Pancreas (tissue), 10 donors: ENCODE data around the gene DNAJB8. TPM values are rescaled to one million over a fixed set of nuclear protein-coding genes. Genes with fewer than 3 reads are reported as not detected.

Experiments
- ATAC-seq, 4 donors: fragments of 200-7000 bp; cut with Tn5 transposase; one replicate each; pipeline versions ENCODE4 v1.8.0 to v1.9.1; 2020; ENCODE audit warnings: mild to moderate bottlenecking in 4 of 4, moderate library complexity in 4 of 4
- DNase-seq, 6 donors: peaks; one replicate each; pipeline ENCODE4 v3.0.0-alpha.2; 2020
- FAIRE-seq: peaks from 2 replicates; lab custom pipeline; 2012; peaks lifted over from hg19 to GRCh38; lab: Jason Lieb, UNC
- H3K27ac ChIP-seq, 4 donors: fragments of 200-600 bp; sonication (generic); 1 replicate in 3 of 4; 2 replicates in 1 of 4; pipeline versions ENCODE4 v1.5.0 to v1.8.0; 2020
- H3K27me3 ChIP-seq, 4 donors: fragments of 200-600 bp; one replicate each; pipeline ENCODE4 v1.8.0; 2021
- H3K36me3 ChIP-seq, 3 donors: fragments of 200-600 bp; sonication (generic) in 1 of 3; one replicate each; pipeline versions ENCODE4 v1.5.0 to v1.8.0; 2020 to 2021
- H3K4me1 ChIP-seq, 3 donors: fragments of 200-600 bp; one replicate each; pipeline ENCODE4 v1.8.0; 2021
- H3K4me3 ChIP-seq, 4 donors: fragments of 200-600 bp; sonication (generic) in 2 of 4; one replicate each; pipeline versions ENCODE4 v1.5.0 to v1.8.0; 2020 to 2021
- H3K9me3 ChIP-seq, 4 donors: fragments of 200-600 bp; one replicate each; pipeline ENCODE4 v1.8.0; 2021
- CTCF ChIP-seq, 4 donors: fragments of 200-600 bp; sonication (generic) in 3 of 4; IDR thresholded peaks; one replicate each; pipeline versions ENCODE4 v1.5.0 to v1.8.0; 2021; ENCODE audit warnings: antibody characterized with exemption in 4 of 4
- WGBS, 2 donors: extraction: QIAGEN DNeasy Blood & Tissue Kit; methylation state at CpG; one replicate each; pipeline ENCODE4 v1.1.7; 2013; 5-methylcytosine and 5-hydroxymethylcytosine counted together
- intact Hi-C, 3 donors: fragments of 100-400 bp; cut with DNase I; formaldehyde crosslinking; loops; one replicate each; pipeline versions ENCODE4 v1.11.1 to v1.14.2; 2022
- polyA plus RNA-seq, 2 donors: library from polyadenylated mRNA; stranded (reverse); fragments of 200-250 nt; gene quantifications; one replicate each; pipeline ENCODE4 v1.2.3, GENCODE V29; 2013
- total RNA-seq, 6 donors: library from RNA; stranded (reverse); fragmentation: NEBNext Ultra II Directional in 4 of 6; extraction: Animal tissue kit (Norgen Biotek cat#: 25700) in 4 of 6; gene quantifications; one replicate each; pipeline versions ENCODE4 v1.2.1 to v1.2.4, GENCODE V29; 2021 to 2023
- donor health status: healthy with polysubstance abuse.
- donor health status: DM: no; HTN: no; CAD: no; lungs with moderate emphysema.
- donor health status: DM: no; HTN: no; CAD: no.
- donor health status: control.
- donor health status: control.
- donor health status: Bipolar disorder and iron deficiency.
- donor health status: DM: yes; HTN: yes; CAD: no.
- donor health status: DM: no; HTN: no; CAD: no.
- donor health status: DM: no; HTN: no; CAD: no.
- donor health status: DM: yes; HTN: yes; CAD: no.

The DNAJB8 gene
- total and polyA plus RNA-seq, 8 donors = not detected

GRCh38 chr3:128429275-128429674 is 37.4 kb downstream of the DNAJB8 start:
- H3K4me1 ChIP-seq = peaks cover 0 to 11% (median 2%) of the 10 kb centered on the region in 3 donors
- no peak for TF ChIP-seq CTCF (IDR thresholded peaks at IDR 0.05)
- H3K36me3 ChIP-seq = no peaks in the 10 kb centered on the region
- no peaks in the 10 kb centered on the region for H3K9me3 ChIP-seq
- no peaks in the 10 kb centered on the region for H3K27me3 ChIP-seq
- no peak overlapping the region for H3K27ac ChIP-seq
- no peak for ATAC-seq
- no peak overlapping the region for H3K4me3 ChIP-seq
- peak in 2 of 6 donors; percentile 48 to 62 for DNase-seq
- WGBS, 2 donors = 93 to 94% methylated on average over 15 of the region's 15 CpGs
- intact Hi-C loops = loop anchor here in 2 of 3 donors (5.0 to 10.0 kb wide), 3 partner anchors 68 to 156 kb away; no protein-coding TSS in a partner anchor
- FAIRE-seq = no peak

GRCh38 chr3:128427872-128428822 is 38.5 kb downstream of the DNAJB8 start:
- intact Hi-C loops = loop anchor here in 2 of 3 donors (5.0 to 10.0 kb wide), 3 partner anchors 69 to 157 kb away; no protein-coding TSS in a partner anchor
- H3K4me1 ChIP-seq = peaks cover 0 to 9% (median 0%) of the 10 kb centered on the region in 3 donors
- DNase-seq (peak in 1 of 6 donors; percentile 50), ATAC-seq (no peak), FAIRE-seq (no peak)
- WGBS, 2 donors = 91 to 93% methylated on average over 19 of the region's 19 CpGs
- TF ChIP-seq CTCF (IDR thresholded peaks at IDR 0.05) = no peak
- no peaks in the 10 kb centered on the region for H3K36me3 ChIP-seq
- no peak overlapping the region for H3K27ac ChIP-seq
- no peaks in the 10 kb centered on the region for H3K27me3 ChIP-seq
- H3K9me3 ChIP-seq = no peaks in the 10 kb centered on the region
- H3K4me3 ChIP-seq = no peak overlapping the region

GRCh38 chr3:128427175-128427857 is 39.4 kb downstream of the DNAJB8 start:
- Histone ChIP-seq H3K27me3 (no peaks in the 10 kb centered on the region), H3K4me1 (peaks cover 0 to 8% (median 0%) of the 10 kb centered on the region in 3 donors), H3K27ac (no peak overlapping the region), H3K4me3 (no peak overlapping the region), H3K9me3 (no peaks in the 10 kb centered on the region), H3K36me3 (no peaks in the 10 kb centered on the region)
- ATAC-seq = no peak
- no peak for FAIRE-seq
- intact Hi-C loops = loop anchor here in 2 of 3 donors (5.0 to 10.0 kb wide), 3 partner anchors 70 to 157 kb away; no protein-coding TSS in a partner anchor
- 88% methylated on average over 15 of the region's 15 CpGs for WGBS, 2 donors
- TF ChIP-seq CTCF (IDR thresholded peaks at IDR 0.05) = no peak
- peak in 1 of 6 donors; percentile 54 for DNase-seq

- no peaks in the 10 kb centered on the region for H3K36me3 ChIP-seq
- H3K9me3 ChIP-seq = no peaks in the 10 kb centered on the region
- peak; percentile 74 to 86 (median 83) for TF ChIP-seq CTCF (IDR thresholded peaks at IDR 0.05)
- no peaks in the 10 kb centered on the region for H3K27me3 ChIP-seq
- ATAC-seq (peak; percentile 95 to 98 (median 98)), FAIRE-seq (no peak), DNase-seq (peak; percentile 54 to 90 (median 71))
- peaks cover 0 to 8% (median 0%) of the 10 kb centered on the region in 3 donors for H3K4me1 ChIP-seq
- WGBS, 2 donors = 8 to 14% methylated on average over 41 to 66 of the region's 66 CpGs
- no peak overlapping the region for H3K27ac ChIP-seq
- peak overlapping the region in 3 of 4 donors; percentile 8 to 37 (median 13) for H3K4me3 ChIP-seq
- intact Hi-C loops = loop anchor here in 2 of 3 donors (5.0 to 10.0 kb wide), 3 partner anchors 71 to 158 kb away; no protein-coding TSS in a partner anchor
Measured at GRCh38 chr3:128426128-128426921, 40.4 kb downstream of the DNAJB8 start.
